GM21786 (cell line): ENCODE results near the gene MFAP4.

ENCODE experiments used
- ATAC-seq: cut with Tn5 transposase; IDR thresholded peaks from one replicate; pipeline ENCODE4 v1.9.1; 2021; ENCODE audit not compliant: unreplicated experiment

MFAP4 gene

DNA sequence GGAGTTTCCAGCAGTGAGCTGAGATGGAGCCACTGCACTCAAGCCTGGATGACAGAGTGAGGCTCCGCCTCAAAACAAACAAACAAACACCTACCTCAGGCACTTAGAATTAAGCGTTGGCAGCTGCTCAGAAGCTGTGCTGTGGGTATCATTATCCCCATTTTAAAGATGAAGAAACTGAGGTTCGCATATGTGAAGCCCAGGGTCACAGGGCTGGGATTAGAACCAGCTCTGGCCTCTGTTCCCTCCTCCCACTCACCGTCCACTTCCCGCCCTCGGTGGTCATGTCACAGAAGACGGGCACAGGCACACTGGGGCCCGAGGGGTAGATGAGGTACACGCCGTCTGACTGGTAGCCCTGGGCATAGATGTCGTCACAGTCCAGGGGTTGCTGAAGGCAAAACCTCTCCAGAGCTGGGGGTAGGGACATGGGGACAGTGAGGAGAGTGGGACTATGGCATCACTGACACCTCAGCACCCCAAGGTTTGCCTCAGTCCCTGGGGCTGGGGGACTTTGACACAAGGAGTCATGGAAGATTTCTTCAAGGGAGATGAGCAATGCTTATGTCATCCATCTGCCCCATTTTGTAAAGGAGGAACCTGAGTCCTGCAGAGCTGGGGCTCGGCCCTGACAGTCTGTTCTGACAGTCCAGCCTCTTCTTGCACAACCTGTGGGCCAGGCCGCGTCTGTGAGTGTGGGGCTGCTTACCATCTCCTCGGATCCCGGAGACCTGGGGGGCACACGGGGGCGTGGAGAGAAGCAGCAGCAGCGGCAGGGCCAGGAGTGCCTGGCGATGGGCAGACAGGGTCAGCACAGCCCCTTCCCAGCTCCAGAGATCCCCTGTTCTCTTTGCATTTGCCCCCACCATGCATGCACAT is 700 bp downstream of the MFAP4 start:
- no peak for ATAC-seq

DNA sequence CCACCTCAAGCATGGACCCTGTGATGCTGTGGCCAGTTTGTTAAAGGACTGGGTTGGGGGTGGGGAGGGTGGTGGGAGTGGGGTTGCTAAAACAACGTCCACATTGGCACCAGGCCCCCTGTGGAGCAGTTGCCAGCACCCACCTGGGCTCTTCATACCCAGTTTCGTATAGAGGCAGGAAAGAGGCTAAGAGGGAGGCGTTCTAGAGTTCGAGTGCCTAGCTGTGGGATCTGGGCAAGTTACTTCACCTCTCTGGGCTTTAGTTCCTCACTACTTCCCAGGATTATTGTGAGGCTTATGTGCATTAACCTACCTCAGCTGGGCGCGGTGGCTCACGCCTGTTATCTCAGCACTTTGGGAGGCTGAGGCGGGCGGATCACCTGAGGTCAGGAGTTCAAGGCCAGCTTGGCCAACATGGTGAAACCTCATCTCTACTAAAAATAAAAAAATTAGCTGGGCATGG is 1.4 kb downstream of the MFAP4 start:
- no peak for ATAC-seq

DNA sequence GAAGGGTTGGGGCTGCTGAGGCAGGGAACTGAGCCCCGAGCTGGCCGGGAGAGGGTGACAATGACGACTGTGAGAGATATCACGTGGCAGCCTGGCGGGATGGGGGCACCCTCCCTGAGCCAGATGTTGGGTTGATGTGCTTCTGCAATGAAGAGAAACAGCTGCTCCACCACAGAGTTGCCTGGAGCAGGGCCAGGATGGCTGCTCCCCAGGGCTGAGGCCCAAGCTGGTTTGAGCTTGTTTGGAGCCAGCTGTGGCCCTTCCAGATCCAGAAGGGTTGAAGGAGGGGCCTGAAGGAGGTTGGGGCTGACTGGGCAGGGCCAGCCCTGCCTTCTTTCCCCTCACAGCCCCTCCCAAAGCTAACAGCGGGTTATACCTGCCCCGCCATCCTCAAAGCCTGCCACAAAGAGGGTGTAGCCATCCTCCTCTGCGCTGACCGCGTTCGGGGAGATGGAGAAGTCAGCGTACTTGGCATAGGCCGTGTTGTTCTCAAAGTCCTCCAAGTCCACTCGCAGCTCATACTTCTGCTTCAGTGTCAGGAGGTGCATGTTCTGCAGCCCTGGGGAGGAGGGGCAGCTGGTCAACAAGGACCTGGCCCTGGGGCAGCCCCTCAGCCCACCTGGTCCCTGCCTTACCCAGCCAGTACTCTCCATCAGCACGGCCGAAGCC is 2.1 kb downstream of the MFAP4 start:
- ATAC-seq = no peak

DNA sequence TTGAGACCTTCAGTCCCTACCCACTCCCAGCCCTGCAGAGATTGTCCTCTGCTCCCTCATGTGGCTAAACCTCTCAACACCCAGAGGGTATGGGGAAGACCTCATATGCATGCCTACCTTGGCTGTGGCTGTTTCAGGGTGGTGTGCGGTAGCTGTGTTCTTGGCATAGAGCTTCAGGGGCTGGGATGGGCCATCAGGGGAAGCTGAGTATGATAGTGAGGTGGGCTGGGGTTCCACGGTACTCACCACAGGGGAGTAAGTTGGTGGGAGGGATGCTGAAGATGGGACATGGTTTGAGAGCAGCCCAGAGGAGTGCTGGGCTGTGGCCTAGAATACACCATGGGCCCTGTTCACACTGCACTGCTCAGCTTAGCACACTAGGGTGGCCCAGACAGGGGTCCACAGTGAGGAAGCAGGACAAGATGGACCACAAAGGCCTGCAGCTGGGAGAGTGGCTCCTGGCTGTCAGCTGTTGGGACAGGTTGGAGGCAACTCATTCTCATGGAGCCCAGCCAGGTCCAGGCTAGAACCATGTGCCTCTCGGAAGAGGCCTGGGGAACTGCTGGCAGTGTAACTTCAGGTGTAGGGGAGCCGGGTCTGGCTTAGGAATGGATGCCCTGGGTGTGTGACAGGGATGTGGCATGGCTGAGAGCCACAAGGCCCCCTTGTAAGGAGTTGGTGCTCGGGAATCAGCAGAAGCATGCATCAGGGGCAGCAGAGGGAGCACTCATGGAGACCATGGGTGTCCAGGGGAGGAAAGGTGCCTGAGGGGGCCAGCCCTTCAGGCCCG is 3.1 kb downstream of the MFAP4 start:
- ATAC-seq = no peak

DNA sequence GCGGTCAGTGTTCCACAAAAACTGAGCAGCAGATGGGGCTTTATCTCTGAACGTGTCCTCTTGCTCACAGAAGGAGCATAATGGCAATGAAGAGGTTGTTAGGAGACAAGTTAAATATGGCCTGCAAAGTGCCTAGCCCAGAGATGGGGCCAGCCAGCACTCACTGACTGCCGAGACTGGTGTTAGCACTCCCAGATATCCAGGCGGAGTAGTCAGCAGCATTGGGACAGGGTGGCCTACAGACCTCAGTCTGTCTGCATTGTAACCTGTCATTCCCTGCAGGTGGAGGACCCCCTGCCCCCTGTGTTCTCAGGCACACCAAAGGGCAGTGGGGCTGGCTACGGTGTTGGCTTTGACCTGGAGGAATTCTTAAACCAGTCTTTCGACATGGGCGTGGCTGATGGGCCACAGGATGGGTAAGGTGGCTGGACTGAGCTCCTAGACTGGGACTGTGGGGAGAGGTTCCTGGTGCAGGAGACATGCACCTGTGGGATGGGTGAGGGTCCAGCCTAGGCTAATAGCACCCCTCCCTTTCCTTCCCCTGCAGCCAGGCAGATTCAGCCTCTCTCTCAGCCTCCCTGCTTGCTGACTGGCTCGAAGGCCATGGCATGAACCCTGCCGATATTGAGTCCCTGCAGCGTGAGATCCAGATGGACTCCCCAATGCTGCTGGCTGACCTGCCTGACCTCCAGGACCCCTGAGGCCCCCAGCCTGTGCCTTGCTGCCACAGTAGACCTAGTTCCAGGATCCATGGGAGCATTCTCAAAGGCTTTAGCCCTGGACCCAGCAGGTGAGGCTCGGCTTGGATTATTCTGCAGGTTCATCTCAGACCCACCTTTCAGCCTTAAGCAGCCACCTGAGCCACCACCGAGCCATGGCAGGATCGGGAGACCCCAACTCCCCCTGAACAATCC is 4.2 kb downstream of the MFAP4 start:
- ATAC-seq = no peak

DNA sequence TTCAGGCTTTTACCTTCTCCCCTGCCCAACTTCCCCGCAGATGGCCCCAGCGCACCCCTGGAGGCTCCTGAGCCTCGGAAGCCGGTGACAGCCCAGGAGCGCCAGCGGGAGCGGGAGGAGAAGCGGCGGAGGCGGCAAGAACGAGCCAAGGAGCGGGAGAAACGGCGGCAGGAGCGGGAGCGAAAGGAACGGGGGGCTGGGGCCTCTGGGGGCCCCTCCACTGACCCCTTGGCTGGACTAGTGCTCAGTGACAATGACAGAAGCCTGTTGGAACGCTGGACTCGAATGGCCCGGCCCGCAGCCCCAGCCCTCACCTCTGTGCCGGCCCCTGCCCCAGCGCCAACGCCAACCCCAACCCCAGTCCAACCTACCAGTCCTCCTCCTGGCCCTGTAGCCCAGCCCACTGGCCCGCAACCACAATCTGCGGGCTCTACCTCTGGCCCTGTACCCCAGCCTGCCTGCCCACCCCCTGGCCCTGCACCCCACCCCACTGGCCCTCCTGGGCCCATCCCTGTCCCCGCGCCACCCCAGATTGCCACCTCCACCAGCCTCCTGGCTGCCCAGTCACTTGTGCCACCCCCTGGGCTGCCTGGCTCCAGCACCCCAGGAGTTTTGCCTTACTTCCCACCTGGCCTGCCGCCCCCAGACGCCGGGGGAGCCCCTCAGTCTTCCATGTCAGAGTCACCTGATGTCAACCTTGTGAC is 5.1 kb downstream of the MFAP4 start:
- ATAC-seq = no peak

DNA sequence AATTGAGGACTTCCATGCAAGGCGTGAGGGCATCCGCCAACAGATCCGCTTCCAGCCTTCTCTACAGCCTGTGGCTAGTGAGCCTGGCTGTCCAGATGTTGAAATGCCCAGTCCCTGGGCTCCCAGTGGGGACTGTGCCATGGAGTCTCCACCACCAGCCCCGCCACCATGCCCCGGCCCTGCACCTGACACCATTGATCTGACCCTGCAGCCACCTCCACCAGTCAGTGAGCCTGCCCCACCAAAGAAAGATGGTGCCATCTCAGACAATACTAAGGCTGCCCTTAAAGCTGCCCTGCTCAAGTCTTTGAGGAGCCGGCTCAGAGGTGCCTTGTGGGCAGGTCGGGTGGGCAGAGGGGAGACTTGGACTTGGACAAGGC is 5.6 kb downstream of the MFAP4 start:
- ATAC-seq = no peak

DNA sequence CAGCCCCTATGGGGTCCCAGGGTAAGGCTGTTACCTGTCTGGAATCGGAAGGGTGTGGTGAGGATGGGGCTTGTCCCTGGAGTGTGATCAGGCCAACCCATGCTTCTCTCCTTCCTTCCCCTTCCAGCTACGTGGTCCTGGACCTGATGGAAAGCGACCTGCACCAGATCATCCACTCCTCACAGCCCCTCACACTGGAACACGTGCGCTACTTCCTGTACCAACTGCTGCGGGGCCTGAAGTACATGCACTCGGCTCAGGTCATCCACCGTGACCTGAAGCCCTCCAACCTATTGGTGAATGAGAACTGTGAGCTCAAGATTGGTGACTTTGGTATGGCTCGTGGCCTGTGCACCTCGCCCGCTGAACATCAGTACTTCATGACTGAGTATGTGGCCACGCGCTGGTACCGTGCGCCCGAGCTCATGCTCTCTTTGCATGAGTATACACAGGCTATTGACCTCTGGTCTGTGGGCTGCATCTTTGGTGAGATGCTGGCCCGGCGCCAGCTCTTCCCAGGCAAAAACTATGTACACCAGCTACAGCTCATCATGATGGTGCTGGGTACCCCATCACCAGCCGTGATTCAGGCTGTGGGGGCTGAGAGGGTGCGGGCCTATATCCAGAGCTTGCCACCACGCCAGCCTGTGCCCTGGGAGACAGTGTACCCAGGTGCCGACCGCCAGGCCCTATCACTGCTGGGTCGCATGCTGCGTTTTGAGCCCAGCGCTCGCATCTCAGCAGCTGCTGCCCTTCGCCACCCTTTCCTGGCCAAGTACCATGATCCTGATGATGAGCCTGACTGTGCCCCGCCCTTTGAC is 6.3 kb downstream of the MFAP4 start:
- no peak for ATAC-seq

DNA sequence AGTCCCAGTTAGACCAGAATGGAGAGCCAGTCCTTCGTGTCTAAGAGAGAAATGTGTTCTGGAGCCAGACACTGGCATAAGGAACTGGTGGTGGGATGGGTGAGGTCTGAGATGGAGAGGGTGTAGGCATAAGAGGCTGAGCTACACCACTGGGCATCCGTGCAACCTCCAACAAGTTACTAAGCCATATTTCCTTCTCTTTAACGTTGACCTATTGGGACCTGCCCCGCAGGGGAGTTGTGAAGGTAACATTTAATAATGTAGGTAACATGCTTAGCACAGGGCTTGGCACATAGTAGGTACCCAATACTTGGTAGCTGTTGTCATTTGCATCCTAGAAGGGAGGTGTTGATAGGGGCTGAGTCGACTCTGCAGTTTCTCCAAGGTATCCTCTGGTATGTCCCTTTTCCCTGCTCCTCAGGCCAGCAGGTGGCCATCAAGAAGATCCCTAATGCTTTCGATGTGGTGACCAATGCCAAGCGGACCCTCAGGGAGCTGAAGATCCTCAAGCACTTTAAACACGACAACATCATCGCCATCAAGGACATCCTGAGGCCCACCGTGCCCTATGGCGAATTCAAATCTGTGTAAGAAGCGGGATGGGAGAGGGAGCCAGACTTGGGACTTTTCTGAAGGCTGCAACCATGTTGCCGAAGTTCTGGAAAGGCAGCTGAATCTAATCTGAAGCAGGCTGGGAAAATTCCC is 7.5 kb downstream of the MFAP4 start:
- no peak for ATAC-seq

DNA sequence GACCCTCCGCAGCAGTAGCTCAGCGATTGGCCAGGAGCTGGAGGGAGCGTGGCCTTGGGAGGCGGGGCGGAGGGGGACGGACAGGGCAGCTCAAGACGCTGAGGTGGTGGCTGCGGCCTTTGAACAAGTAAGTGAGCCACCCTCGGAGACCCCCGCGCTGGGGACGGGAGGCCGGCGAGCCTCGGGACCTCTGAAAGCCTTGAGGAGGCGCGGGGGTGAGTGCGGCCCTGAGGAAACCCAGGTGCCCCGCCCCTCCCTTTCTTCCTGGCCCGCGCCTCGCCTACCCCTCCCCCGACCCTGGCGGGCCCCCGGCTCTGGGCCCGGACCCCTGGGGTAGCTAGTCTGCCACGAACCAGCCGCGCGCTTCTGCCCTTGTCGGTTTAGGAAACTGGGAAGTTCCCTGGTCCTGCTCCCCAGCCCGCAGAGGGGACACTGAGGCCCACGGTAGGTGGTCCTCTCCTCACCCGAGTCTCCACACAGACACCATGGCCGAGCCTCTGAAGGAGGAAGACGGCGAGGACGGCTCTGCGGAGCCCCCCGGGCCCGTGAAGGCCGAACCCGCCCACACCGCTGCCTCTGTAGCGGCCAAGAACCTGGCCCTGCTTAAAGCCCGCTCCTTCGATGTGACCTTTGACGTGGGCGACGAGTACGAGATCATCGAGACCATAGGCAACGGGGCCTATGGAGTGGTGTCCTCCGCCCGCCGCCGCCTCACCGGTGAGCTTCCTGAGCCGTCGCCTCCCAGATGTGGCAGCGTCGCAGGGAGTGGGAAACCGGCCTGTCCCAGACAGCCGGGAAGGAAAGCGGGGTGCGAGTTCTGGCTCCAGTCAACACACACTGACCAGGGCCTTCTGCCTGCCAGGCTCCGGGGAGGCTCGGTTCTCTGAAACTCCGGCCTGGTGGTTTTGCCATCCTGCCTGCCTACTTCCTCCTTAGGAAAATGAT is 8.3 kb downstream of the MFAP4 start, which contains the start of gene MAPK7:
MAPK7 (plus strand) TSS at position 83 of the 945 bp plus-strand sequence; CDS start at position 486, 403 bp downstream.
- no peak for ATAC-seq

DNA sequence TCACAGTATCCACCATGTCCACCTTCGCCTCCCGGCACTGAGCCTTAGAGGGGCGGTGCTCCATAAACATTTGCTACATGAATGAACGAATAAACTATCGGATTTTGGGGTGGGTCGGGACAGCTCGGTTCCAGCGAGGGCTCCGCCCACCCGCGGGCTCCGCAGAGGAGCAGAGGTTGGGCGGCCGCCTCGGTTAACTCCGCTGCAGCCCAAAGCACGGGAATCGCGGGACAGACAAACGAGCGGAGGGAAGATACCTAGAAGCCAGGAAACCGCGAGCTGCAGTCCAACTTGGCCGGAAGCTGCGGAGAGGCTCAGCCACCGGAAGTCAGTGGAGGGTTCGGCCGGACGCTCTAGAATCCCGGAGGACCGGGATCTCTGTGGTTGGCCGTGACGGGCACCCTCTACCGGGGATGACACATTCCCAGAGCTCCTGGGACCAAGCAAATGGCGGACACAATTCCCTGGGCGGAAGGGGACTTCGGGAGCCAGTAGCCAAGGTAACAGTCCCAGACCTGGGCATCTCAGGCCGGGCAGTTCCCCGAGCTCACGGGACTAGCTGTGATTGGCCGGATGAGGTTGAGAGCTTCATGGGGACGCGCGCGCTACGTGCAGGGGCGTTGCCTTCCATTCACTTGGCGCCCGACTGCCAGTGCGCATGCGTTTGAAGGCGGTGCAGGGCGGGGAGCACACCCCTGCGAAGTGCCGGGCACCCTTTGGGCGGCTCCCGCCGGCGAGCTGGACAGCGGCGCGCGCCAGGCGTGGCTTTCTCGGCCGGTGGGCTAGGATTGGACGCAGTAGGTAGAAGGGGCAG is 9.2 kb downstream of the MFAP4 start:
- peak; percentile 94 for ATAC-seq

DNA sequence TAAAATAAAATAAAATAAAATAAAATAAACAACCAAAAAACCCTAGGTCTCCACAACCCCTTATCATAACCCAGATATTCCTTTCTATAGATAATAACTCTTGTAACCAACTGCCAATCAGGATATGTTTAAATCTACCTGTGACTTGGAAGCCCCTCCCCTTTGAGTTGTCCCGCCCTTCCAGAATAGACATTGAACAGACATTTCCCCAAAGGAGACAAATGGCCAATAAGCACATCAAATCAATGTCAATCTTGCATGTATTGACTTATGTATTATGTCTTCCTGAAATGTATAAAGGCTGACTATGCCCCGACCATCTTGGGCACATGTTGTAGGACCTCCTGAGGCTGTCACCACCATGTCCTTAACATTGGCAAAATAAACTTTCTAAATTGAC is 10.2 kb downstream of the MFAP4 start:
- ATAC-seq = no peak

DNA sequence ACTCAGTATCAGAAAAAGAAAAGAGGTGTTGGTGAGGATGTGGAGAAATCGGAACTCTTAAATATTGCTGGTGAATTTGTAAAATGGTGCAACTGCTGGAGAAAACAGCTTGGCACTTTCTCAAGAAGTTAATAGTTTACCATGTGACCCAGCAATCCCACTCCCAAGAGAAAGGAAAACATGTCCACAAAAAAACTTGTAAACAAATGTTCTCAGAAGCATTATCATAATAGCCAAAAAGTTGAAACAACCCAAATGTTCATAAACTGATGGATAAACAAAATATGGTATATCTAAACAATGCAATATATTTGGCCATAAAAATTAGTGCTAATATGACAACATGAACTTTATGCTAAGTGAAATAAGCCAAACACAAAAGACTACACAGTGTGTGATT is 11.3 kb downstream of the MFAP4 start:
- no peak for ATAC-seq

DNA sequence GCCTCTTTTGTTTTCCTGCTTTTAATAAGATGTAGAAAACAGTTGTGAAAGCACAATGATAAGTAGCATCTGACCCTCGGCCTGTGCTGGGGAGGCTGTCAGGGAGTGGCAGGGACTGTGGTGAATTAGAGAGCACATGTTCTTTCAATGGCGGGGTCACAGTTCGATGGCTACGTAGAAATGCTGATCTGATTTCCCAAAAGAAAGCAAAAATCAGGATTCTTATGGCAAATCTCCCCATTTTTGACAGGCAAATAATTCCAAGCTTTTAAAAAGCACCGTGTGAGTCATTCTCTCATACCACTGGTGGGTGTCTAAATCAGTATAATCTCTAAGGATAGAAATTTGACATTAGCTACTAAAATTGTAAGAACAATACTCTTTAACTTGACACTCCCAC is 12.9 kb downstream of the MFAP4 start:
- no peak for ATAC-seq

DNA sequence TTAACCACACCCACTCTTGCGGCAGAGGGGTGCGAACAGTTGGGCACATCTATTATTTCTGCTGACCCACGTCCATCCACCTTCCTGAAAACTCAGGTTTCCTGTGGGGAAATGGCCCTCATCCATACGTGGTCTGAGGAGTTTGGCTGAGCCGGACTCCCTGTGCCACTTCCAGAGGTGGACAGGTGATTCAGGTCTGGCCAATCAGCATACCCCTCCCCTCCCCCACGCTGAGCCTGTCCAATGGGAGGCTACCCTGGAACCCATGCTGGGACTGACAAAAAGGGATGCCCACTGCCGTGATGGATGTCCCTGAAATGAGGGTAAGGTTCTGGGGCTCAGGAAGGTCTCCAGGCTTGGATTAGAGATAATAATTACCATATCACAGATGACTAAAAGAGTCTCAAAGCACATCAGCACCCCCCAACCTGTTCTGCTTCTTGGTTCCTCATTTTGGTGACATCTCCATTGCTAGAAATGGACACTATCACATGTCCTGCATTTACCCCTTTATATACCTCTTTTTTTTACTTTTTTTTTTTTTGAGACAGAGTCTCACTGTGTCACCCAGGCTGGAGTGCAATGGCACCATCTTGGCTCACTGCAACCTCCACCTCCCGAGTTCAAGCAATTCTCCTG is 14.0 kb downstream of the MFAP4 start:
- no peak for ATAC-seq

DNA sequence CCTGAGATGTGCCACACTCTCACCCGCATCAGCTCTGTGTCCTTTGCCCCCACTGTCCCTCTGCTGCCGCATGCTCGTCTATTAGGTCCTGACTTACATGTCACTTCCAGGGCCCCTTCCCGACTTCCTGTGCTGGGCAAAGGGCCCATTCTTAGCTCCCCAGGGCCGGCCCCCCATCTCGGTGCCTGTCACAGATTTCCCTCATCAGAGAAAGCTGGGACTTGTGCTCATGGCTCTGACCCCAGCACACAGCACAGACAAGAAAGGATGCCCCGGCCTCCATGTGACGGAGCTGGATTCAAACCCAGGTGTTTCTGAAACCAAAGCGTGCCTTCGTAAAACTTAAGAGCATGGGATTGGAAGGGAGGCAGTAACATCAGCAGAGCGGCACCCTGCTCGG is 14.6 kb downstream of the MFAP4 start:
- ATAC-seq = no peak
